ENCODE measurements around the gene NHEJ1. TPM values are rescaled to one million over a fixed set of nuclear protein-coding genes. Genes with fewer than 3 reads are reported as not detected.

The NHEJ1 gene
- total RNA-seq, 1 donor: 23.8 TPM

DNA sequence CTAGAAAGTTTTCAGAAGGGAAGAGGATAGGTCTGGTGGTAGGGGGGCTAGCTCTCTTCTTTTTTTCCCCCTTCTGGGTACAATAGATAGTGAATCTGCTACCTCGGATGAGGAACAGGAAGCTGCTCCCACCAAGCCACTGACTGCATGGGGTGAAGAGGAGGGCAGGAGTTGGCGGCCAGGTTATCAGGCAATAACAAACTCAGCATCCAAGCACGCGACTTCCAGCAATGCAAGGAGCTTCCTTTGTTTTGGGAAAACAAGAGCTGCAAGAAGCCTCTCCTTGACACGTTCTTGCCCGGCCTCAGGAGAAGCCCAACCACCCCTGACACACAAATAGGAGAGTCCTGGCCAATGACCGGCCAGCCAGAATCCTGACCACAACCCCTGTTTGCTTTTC, 32.2 kb downstream of the NHEJ1 start:
- no peak for DNase-seq (ENCODE audit: low read depth)
- TF ChIP-seq, protein P1, sequence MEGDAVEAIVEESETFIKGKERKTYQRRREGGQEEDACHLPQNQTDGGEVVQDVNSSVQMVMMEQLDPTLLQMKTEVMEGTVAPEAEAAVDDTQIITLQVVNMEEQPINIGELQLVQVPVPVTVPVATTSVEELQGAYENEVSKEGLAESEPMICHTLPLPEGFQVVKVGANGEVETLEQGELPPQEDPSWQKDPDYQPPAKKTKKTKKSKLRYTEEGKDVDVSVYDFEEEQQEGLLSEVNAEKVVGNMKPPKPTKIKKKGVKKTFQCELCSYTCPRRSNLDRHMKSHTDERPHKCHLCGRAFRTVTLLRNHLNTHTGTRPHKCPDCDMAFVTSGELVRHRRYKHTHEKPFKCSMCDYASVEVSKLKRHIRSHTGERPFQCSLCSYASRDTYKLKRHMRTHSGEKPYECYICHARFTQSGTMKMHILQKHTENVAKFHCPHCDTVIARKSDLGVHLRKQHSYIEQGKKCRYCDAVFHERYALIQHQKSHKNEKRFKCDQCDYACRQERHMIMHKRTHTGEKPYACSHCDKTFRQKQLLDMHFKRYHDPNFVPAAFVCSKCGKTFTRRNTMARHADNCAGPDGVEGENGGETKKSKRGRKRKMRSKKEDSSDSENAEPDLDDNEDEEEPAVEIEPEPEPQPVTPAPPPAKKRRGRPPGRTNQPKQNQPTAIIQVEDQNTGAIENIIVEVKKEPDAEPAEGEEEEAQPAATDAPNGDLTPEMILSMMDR (IDR thresholded peaks at IDR 0.05; ENCODE audit: insufficient read depth, low read length): no peak
- H3K4me3 ChIP-seq (ENCODE audit: low read depth, low read length): no peak overlapping the region

DNA sequence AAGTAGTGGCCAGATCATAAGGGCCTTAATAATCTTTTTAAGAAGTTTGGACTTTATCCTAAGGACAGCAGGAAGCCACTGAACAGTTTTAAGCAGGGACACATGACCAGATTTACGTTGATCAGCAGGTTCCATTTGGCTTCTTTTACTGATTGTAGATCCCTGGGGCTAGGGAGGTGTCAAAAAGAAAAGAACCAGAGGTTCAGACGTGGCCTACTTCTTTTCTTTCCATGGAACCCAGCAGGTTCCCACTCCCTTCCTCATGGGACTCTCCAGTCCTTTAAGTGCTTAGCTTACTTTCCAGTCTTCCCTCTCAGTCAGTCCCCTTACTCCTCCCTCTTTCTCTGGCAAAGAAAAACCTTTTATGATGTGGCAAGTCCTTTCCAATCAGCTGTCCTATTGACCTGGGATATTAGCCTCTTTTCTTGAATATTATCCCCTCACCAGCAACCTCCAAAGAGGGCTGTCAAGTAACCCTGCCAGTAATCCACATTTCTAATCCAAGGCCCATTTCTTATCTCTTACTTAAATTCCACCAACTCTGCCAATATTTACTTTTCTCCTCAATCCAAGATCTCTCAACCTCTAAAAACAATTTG, 33.5 kb downstream of the NHEJ1 start:
- DNase-seq (ENCODE audit: low read depth): peak; percentile 54
- no peak overlapping the region for H3K4me3 ChIP-seq (ENCODE audit: low read depth, low read length)
- TF ChIP-seq, protein P1 (IDR thresholded peaks at IDR 0.05; ENCODE audit: insufficient read depth, low read length): no peak

DNA sequence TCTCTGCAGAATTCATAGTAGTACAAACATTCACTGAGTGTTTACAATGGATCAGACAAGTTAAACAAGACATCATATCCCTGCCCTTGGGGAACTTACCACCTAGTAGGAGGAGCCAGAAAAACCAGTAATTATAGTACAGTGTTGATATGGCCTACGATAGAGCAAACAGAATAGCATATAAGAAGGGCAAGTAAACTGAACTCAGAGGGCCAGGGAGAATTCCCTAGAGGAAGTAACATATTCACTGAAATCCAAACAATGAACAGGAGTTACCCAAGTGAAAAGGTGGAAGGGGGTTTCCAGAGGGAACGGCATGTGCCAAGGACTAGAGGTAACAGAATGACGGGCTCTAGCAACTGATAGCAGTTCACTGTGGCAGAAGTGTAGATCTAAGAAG, 34.1 kb downstream of the NHEJ1 start:
- DNase-seq (ENCODE audit: low read depth): no peak
- TF ChIP-seq, protein P1 (IDR thresholded peaks at IDR 0.05; ENCODE audit: insufficient read depth, low read length): no peak
- H3K4me3 ChIP-seq (ENCODE audit: low read depth, low read length): no peak overlapping the region

DNA sequence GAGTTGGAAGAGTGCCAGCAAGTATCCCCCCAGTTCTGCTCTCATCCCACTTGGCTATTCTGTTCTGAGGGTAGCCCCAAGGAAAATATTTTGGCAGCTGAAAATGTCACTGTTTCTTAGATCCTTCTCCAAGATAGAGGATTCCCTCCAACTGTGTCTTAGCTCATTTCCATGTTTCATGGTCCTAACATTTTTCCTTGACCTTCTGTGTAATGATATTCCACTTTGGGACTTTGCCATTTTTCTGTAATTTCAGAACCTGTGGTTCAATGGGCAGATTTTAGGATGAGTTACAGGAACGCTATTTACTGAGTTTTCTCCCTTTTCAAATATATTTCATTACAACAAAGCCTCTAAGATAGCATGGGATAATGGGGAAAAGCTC, 34.7 kb downstream of the NHEJ1 start:
- TF ChIP-seq, protein P1 (IDR thresholded peaks at IDR 0.05; ENCODE audit: insufficient read depth, low read length): no peak
- DNase-seq (ENCODE audit: low read depth): peak; percentile 26
- no peak overlapping the region for H3K4me3 ChIP-seq (ENCODE audit: low read depth, low read length)

DNA sequence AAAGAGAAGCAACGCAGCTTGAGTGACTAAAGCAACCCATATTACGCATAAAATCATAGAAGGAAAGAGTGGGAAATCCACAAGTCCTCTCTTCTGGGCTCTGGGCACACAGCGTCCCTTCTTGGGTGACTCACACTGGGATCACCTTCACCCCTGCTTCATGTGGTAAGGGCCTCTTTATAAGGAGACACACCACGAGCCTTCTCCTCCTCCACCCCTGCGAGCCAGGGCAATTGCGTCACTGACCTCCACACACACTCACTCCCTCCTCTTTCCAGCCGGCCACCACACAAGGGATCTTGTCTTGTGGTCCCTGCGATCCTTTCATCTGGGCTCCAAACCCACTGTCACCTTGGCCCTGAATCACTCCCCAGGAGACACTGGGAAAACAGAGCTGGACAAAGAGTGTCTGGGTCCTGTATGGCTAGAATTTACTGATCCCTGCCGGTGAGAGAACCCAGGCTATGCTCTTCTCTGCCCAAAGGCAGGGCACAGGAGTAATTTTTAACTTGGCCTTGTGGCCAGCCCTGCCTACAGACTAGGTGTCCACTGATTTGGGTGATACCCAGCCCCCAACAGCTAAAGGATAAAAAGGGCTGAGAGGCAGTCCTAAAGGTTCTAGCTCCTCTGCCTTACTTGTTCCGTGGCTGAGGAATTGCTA, 35.3 kb downstream of the NHEJ1 start:
- H3K4me3 ChIP-seq (ENCODE audit: low read depth, low read length): no peak overlapping the region
- TF ChIP-seq, protein P1 (IDR thresholded peaks at IDR 0.05; ENCODE audit: insufficient read depth, low read length): no peak

DNA sequence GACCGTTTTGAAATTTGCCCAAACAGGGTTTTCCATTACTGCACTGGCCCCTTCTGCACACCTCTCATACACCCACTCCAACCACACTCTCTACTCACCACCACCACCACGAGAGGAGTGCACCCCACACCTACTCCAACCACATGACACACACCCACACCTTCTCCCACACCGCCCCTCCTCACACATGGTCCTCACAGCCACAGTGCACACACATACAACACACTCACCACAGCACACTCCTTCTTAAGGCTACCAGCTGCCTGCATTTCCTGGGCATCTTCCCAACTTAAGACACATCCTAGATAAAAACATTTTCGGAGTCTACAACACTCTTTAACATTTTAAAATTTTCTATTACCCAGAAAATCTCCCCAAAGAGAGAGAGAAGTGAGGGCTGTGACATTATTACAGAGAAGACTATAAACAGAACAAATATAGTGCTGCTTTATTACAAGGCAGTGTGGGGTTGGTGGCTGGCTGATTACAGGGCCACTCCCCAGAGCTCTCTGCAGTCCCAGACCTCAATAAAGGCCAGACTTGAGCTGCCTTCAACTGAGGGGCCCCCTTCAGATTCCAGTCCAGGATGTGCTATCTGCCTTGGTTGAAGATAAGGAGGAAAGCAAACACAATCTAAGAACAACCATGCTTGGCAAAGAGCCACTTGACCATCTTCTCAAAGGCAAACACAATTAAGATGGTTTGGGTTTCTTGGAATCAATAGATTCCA, 36.1 kb downstream of the NHEJ1 start:
- TF ChIP-seq, protein P1 (IDR thresholded peaks at IDR 0.05; ENCODE audit: insufficient read depth, low read length): no peak
- no peak overlapping the region for H3K4me3 ChIP-seq (ENCODE audit: low read depth, low read length)
- DNase-seq (ENCODE audit: low read depth): peak; percentile 74

More for the DNA sequence above, 35.3 kb downstream of the NHEJ1 start:
- DNase-seq (ENCODE audit: low read depth): peak; percentile 88
